Measurements from ENCODE around the gene CCDC68. TPM values are rescaled to one million over a fixed set of nuclear protein-coding genes. Genes with fewer than 3 reads are reported as not detected.

The CCDC68 gene
- total RNA-seq, 1 donor from 2014 or later: 5.1 TPM

- no peak overlapping the region for H3K4me3 ChIP-seq
- no peak for TF ChIP-seq CTCF (IDR thresholded peaks at IDR 0.05; ENCODE audit: borderline replicate concordance)
- H3K9me3 ChIP-seq (replicated peaks): no peaks in the 10 kb centered on the region
These were observed 75.3 kb downstream of the CCDC68 start for GRCh38 chr18:54883816-54884604.

GRCh38 chr18:54882318-54882717 is 76.9 kb downstream of the CCDC68 start:
- Histone ChIP-seq H3K4me1 (no peaks in the 10 kb centered on the region), H3K9me3 (replicated peaks) (no peaks in the 10 kb centered on the region), H3K27me3 (ENCODE audit: low read depth) (no peaks in the 10 kb centered on the region), H3K36me3 (no peaks in the 10 kb centered on the region), H3K4me3 (no peak overlapping the region), H3K27ac (replicated peaks) (no peak overlapping the region)
- DNase-seq: no peak
- intact Hi-C loops (cut with micrococcal nuclease): no loop called here
- TF ChIP-seq CTCF (IDR thresholded peaks at IDR 0.05; ENCODE audit: borderline replicate concordance): no peak

More at GRCh38 chr18:54883816-54884604, 75.3 kb downstream of the CCDC68 start:
- H3K36me3 ChIP-seq: no peaks in the 10 kb centered on the region
- DNase-seq: no peak
- H3K4me1 ChIP-seq: no peaks in the 10 kb centered on the region
- intact Hi-C loops (cut with micrococcal nuclease): no loop called here
- no peaks in the 10 kb centered on the region for H3K27me3 ChIP-seq (ENCODE audit: low read depth)
- H3K27ac ChIP-seq (replicated peaks): no peak overlapping the region

GRCh38 chr18:54881229-54881768 is 78.0 kb downstream of the CCDC68 start:
- Histone ChIP-seq H3K27ac (replicated peaks) (no peak overlapping the region), H3K4me1 (no peaks in the 10 kb centered on the region), H3K4me3 (no peak overlapping the region), H3K36me3 (no peaks in the 10 kb centered on the region), H3K9me3 (replicated peaks) (no peaks in the 10 kb centered on the region), H3K27me3 (ENCODE audit: low read depth) (no peaks in the 10 kb centered on the region)
- intact Hi-C loops (cut with micrococcal nuclease): no loop called here
- TF ChIP-seq CTCF (IDR thresholded peaks at IDR 0.05; ENCODE audit: borderline replicate concordance): no peak
- DNase-seq: no peak

GRCh38 chr18:54880395-54881105 is 78.7 kb downstream of the CCDC68 start:
- H3K9me3 ChIP-seq (replicated peaks): no peaks in the 10 kb centered on the region
- no peak for TF ChIP-seq CTCF (IDR thresholded peaks at IDR 0.05; ENCODE audit: borderline replicate concordance)
- no peak overlapping the region for H3K4me3 ChIP-seq
- no peaks in the 10 kb centered on the region for H3K27me3 ChIP-seq (ENCODE audit: low read depth)
- H3K36me3 ChIP-seq: no peaks in the 10 kb centered on the region
- no peaks in the 10 kb centered on the region for H3K4me1 ChIP-seq
- intact Hi-C loops (cut with micrococcal nuclease): no loop called here
- no peak overlapping the region for H3K27ac ChIP-seq (replicated peaks)
- no peak for DNase-seq

GRCh38 chr18:54879691-54880090 is 79.6 kb downstream of the CCDC68 start:
- no peaks in the 10 kb centered on the region for H3K27me3 ChIP-seq (ENCODE audit: low read depth)
- H3K4me1 ChIP-seq: no peaks in the 10 kb centered on the region
- H3K4me3 ChIP-seq: no peak overlapping the region
- intact Hi-C loops (cut with micrococcal nuclease): no loop called here
- no peak for TF ChIP-seq CTCF (IDR thresholded peaks at IDR 0.05; ENCODE audit: borderline replicate concordance)
- no peak for DNase-seq
- no peaks in the 10 kb centered on the region for H3K36me3 ChIP-seq
- H3K9me3 ChIP-seq (replicated peaks): no peaks in the 10 kb centered on the region
- no peak overlapping the region for H3K27ac ChIP-seq (replicated peaks)

Measured in left ventricle myocardium inferior (tissue), 1 donor.